Natural killer cell treated with Interleukin-12 subunit alpha and Interleukin-12 subunit beta and Interleukin-15 and Interleukin-18, amount 100 ng/mL, for 72 hours (primary cell): ENCODE results near the gene CLASP1. TPM values are rescaled to one million over a fixed set of nuclear protein-coding genes. Genes with fewer than 3 reads are reported as not detected.

Experiments
- ATAC-seq, 2 donors: fragments of 150-1000 bp; cut with Tn5 transposase in 1 of 2; sonication (Bioruptor Pico), chemical (Tn5 transposase) in 1 of 2; 2 replicates each; pipeline ENCODE4 v1.10.0; 2021
- DNase-seq: peaks from one replicate; pipeline ENCODE4 v3.0.0; 2022; ENCODE audit warnings: low spot score
- H3K27ac Mint-ChIP-seq, 2 donors: 1 replicate in 1 of 2; 2 replicates in 1 of 2; pipeline ENCODE4 v1.8.0; 2022; ENCODE audit warnings: mixed read lengths in 2 of 2, mild to moderate bottlenecking in 1 of 2, moderate library complexity in 1 of 2
- H3K27me3 Mint-ChIP-seq, 2 donors: 1 replicate in 1 of 2; 2 replicates in 1 of 2; pipeline ENCODE4 v1.8.0; 2022; ENCODE audit warnings: mixed read lengths in 2 of 2
- H3K36me3 Mint-ChIP-seq: one replicate; pipeline ENCODE4 v1.8.0; 2022; ENCODE audit warnings: mixed read lengths
- H3K4me1 Mint-ChIP-seq, 2 donors: 1 replicate in 1 of 2; 2 replicates in 1 of 2; pipeline ENCODE4 v1.8.0; 2022; ENCODE audit warnings: low read depth in 2 of 2, mixed read lengths in 2 of 2, mild to moderate bottlenecking in 1 of 2
- H3K4me3 Mint-ChIP-seq: one replicate; pipeline ENCODE4 v1.8.0; 2022; ENCODE audit warnings: mixed read lengths
- H3K9me3 Mint-ChIP-seq: 2 replicates; pipeline ENCODE4 v1.8.0; 2022; ENCODE audit warnings: mixed read lengths
- total RNA-seq, 2 donors: library from RNA; stranded (reverse); gene quantifications; one replicate each; pipeline ENCODE4 v1.2.3, GENCODE V29; 2022

Gene CLASP1
- total RNA-seq, 2 donors from 2014 or later, result 88.6 to 121 TPM

GRCh38 chr2:121366040-121366439, 283.2 kb downstream of the CLASP1 start:
- no peak overlapping the region for H3K4me3 Mint-ChIP-seq
- H3K4me1 Mint-ChIP-seq, result peaks cover 0 to 7% of the 10 kb centered on the region in 2 donors
- DNase-seq (no peak), ATAC-seq (no peak)
- H3K27me3 Mint-ChIP-seq, result no peaks in the 10 kb centered on the region
- H3K27ac Mint-ChIP-seq, result peak overlapping the region in 1 of 2 donors; percentile 63
- H3K9me3 Mint-ChIP-seq, result no peaks in the 10 kb centered on the region
- peaks cover 13% of the 10 kb centered on the region for H3K36me3 Mint-ChIP-seq

DNA sequence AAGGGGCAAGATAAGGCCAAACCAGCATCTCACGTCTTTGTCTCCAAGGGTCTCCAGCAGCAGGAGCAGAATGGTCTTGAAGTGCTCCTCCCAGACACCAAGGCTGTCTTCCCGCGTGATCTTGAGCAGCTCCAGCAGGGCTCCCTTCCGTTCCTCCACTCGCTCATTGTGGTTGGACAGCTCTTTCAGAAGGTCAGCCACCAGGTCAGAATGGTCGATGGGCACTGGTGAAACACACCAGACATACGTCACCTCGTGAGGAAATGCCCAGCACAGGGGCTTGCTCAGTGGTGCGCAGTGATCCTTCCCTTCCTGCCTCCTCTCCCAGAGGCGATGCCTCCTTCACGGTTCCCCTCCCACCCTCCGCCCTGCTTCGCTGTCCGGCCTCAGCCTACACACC, 284.2 kb downstream of the CLASP1 start:
- Mint-ChIP-seq H3K27ac (no peak overlapping the region), H3K36me3 (peaks cover 16% of the 10 kb centered on the region), H3K27me3 (no peaks in the 10 kb centered on the region), H3K9me3 (no peaks in the 10 kb centered on the region), H3K4me1 (peaks cover 0 to 10% of the 10 kb centered on the region in 2 donors), H3K4me3 (no peak overlapping the region)
- ATAC-seq (no peak), DNase-seq (no peak)

DNA sequence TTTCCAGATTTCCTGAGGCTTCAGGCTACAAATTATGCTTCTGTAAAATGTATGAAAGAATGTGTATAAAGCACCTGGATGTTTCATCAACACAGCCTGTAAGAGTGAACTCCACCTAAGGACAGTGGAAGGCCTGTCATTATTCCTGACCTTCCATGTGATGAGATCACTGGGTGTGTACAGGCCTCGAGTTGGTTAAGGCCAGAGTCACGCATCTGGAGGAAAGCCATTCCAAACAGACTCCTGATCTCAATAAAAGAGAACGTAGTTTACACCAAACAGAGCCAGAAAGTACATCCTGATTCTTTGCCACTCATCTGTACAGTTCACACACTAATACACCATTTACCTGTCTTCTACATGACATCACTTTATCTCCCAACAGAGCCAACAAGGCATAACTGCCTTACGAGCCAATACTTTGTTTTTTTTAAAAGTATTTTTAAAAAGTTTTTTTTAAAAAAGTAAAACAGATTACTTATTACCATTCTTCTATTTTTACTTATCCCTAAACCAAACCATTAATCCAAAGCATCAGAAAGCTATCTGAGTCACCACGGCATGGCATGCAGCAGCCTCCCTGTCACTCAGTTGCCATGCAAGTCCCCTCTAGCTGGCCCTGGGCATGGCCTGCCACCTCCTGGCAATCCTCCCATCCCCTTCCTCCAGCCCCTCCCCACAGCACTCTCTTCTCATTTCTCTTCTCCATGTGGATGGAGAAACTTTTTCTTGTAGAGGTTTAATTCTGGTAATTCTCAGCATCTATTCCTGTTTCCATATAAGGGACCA, 285.4 kb downstream of the CLASP1 start:
- no peak for DNase-seq
- no peak overlapping the region for H3K27ac Mint-ChIP-seq
- H3K27me3 Mint-ChIP-seq, result no peaks in the 10 kb centered on the region
- H3K4me1 Mint-ChIP-seq, result peaks cover 0 to 12% of the 10 kb centered on the region in 2 donors
- H3K4me3 Mint-ChIP-seq, result no peak overlapping the region
- no peak for ATAC-seq
- H3K9me3 Mint-ChIP-seq, result no peaks in the 10 kb centered on the region
- H3K36me3 Mint-ChIP-seq, result peaks cover 16% of the 10 kb centered on the region

GRCh38 chr2:121362774-121363173, 286.5 kb downstream of the CLASP1 start:
- DNase-seq (no peak), ATAC-seq (no peak)
- Mint-ChIP-seq H3K4me3 (no peak overlapping the region), H3K27me3 (no peaks in the 10 kb centered on the region), H3K36me3 (peaks cover 16% of the 10 kb centered on the region), H3K27ac (no peak overlapping the region), H3K4me1 (peaks cover 0 to 12% of the 10 kb centered on the region in 2 donors), H3K9me3 (no peaks in the 10 kb centered on the region)

DNA sequence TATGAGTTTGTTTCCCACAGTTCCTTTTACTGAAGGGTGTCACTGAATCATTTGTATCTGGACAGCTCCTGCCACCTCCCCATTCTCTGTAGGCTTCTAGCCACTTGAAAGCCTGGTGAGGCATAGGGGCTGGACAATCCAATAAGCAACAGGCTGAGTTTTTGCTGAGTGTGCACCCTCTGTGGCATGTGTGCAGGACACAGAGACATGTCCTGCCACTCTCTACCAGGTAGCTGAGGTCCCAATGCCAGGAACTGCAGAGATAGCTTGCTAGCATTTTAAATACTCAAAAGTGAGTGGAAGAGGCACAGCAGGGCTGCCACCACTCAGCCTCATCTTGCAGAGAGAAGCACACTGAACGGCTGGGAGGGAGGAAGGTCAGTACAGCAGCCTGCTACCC, 287.0 kb downstream of the CLASP1 start:
- Mint-ChIP-seq H3K4me3 (no peak overlapping the region), H3K27me3 (no peaks in the 10 kb centered on the region), H3K27ac (no peak overlapping the region), H3K36me3 (peaks cover 16% of the 10 kb centered on the region), H3K4me1 (peaks cover 0 to 12% of the 10 kb centered on the region in 2 donors), H3K9me3 (no peaks in the 10 kb centered on the region)
- no peak for ATAC-seq
- DNase-seq, result no peak

GRCh38 chr2:121360566-121361300, 288.5 kb downstream of the CLASP1 start:
- no peaks in the 10 kb centered on the region for H3K27me3 Mint-ChIP-seq
- DNase-seq (no peak), ATAC-seq (no peak)
- H3K9me3 Mint-ChIP-seq, result no peaks in the 10 kb centered on the region
- H3K27ac Mint-ChIP-seq, result peak overlapping the region in 1 of 2 donors; percentile 52
- H3K36me3 Mint-ChIP-seq, result peaks cover 16% of the 10 kb centered on the region
- peaks cover 0 to 12% of the 10 kb centered on the region in 2 donors for H3K4me1 Mint-ChIP-seq
- no peak overlapping the region for H3K4me3 Mint-ChIP-seq

GRCh38 chr2:121359716-121360565, 289.3 kb downstream of the CLASP1 start:
- peaks cover 10% of the 10 kb centered on the region for H3K36me3 Mint-ChIP-seq
- peak overlapping the region in 1 of 2 donors; percentile 52 for H3K27ac Mint-ChIP-seq
- no peaks in the 10 kb centered on the region for H3K27me3 Mint-ChIP-seq
- ATAC-seq (no peak), DNase-seq (no peak)
- H3K4me3 Mint-ChIP-seq, result no peak overlapping the region
- H3K9me3 Mint-ChIP-seq, result no peaks in the 10 kb centered on the region
- peaks cover 0 to 8% of the 10 kb centered on the region in 2 donors for H3K4me1 Mint-ChIP-seq

DNA sequence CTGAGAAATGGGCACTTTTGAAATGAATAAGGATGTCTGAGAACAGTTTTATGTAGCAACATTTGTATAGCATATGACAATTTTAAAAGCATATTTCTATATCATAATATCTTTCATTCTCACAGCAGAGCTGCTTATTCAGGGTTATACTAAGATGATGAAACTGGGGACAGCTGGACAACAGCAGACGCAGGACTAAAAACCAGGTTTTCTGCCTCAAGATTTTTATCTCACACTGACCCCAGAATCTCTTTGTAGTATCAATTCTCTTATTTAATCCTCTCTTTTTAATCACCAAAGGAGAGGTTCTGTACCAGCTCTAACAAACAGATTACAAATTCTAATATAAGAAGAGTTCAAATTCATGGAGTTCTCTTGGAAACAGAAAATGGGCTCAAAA, 290.1 kb downstream of the CLASP1 start:
- peaks cover 10% of the 10 kb centered on the region for H3K36me3 Mint-ChIP-seq
- no peaks in the 10 kb centered on the region for H3K27me3 Mint-ChIP-seq
- DNase-seq, result no peak
- no peak overlapping the region for H3K27ac Mint-ChIP-seq
- H3K9me3 Mint-ChIP-seq, result no peaks in the 10 kb centered on the region
- ATAC-seq, result no peak
- no peak overlapping the region for H3K4me3 Mint-ChIP-seq
- peaks cover 0 to 8% of the 10 kb centered on the region in 2 donors for H3K4me1 Mint-ChIP-seq

GRCh38 chr2:121358291-121358690, 291.0 kb downstream of the CLASP1 start:
- H3K36me3 Mint-ChIP-seq, result peaks cover 10% of the 10 kb centered on the region
- H3K27me3 Mint-ChIP-seq, result no peaks in the 10 kb centered on the region
- H3K4me3 Mint-ChIP-seq, result no peak overlapping the region
- ATAC-seq (no peak), DNase-seq (no peak)
- no peaks in the 10 kb centered on the region for H3K9me3 Mint-ChIP-seq
- H3K4me1 Mint-ChIP-seq, result peaks cover 0 to 8% of the 10 kb centered on the region in 2 donors
- H3K27ac Mint-ChIP-seq, result no peak overlapping the region

DNA sequence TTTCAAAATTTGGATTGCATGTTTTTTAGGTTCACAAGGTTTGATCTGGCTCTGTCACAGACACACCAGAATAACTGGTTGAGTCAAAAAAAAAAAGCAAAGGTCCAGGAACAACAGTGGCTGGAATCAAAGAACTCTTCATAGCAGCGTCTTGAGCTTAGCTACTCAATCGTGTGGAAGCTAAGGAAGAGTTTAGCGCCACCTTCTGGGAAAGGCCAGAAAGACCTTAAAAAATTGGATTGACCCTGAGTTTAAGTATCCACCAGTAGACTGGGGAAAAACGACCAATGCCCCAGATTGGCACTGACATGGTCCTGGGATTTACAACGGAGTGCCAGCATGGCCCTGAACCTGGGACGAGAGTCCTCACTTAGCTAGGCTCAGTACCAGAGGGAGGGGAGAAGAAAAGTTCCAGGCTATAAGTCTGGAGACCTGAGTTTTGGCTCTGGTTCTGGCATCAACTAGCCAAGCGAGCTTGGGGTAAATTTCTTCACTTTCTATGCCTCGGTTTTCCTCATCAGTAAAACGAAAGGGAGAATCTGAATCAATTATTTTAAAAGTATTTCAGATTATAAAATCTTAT, 293.1 kb downstream of the CLASP1 start:
- Mint-ChIP-seq H3K4me3 (no peak overlapping the region), H3K4me1 (peaks cover 0 to 8% of the 10 kb centered on the region in 2 donors), H3K36me3 (peaks cover 4% of the 10 kb centered on the region), H3K27ac (no peak overlapping the region), H3K27me3 (no peaks in the 10 kb centered on the region), H3K9me3 (no peaks in the 10 kb centered on the region)
- ATAC-seq, result peak in 1 of 2 donors; percentile 43
- no peak for DNase-seq

- H3K4me1 Mint-ChIP-seq, result peaks cover 0 to 8% of the 10 kb centered on the region in 2 donors
- H3K36me3 Mint-ChIP-seq, result peaks cover 4% of the 10 kb centered on the region
- ATAC-seq (no peak), DNase-seq (no peak)
- H3K27me3 Mint-ChIP-seq, result no peaks in the 10 kb centered on the region
- no peaks in the 10 kb centered on the region for H3K9me3 Mint-ChIP-seq
- H3K27ac Mint-ChIP-seq, result no peak overlapping the region
- H3K4me3 Mint-ChIP-seq, result no peak overlapping the region
Measured at GRCh38 chr2:121355488-121355887, 293.8 kb downstream of the CLASP1 start.

GRCh38 chr2:121351521-121352318, 297.5 kb downstream of the CLASP1 start:
- H3K4me3 Mint-ChIP-seq, result no peak overlapping the region
- H3K4me1 Mint-ChIP-seq, result peaks cover 0 to 2% of the 10 kb centered on the region in 2 donors
- no peaks in the 10 kb centered on the region for H3K9me3 Mint-ChIP-seq
- peak overlapping the region in 1 of 2 donors; percentile 38 for H3K27ac Mint-ChIP-seq
- H3K27me3 Mint-ChIP-seq, result no peaks in the 10 kb centered on the region
- no peak for ATAC-seq
- DNase-seq, result no peak
- no peaks in the 10 kb centered on the region for H3K36me3 Mint-ChIP-seq

DNA sequence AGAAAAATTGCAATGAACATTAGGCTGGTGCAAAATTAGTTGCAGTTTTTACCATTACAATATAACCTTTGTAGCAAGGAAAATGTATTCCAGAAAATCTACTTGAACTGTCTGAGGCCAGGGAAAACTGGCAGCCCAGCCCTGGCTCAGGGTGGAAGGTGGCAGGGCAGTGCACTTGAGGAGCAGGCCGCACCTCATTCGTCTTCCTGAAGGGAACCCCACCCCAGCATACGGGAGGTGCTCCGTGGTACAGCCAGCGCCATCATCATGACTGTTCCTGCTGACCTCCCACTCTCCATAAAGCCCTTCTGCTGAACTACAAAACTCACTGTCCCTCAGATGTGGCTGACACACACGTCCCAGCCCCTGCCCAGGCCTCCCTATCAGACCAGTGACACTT, 298.4 kb downstream of the CLASP1 start:
- H3K9me3 Mint-ChIP-seq, result no peaks in the 10 kb centered on the region
- H3K27me3 Mint-ChIP-seq, result no peaks in the 10 kb centered on the region
- no peak for DNase-seq
- H3K27ac Mint-ChIP-seq, result peak overlapping the region in 1 of 2 donors; percentile 38
- no peaks in the 10 kb centered on the region for H3K4me1 Mint-ChIP-seq
- H3K36me3 Mint-ChIP-seq, result no peaks in the 10 kb centered on the region
- no peak overlapping the region for H3K4me3 Mint-ChIP-seq
- no peak for ATAC-seq
